HG03354 (cell line): ENCODE data around the gene GTF2H4.
A peak's percentile ranks its signal among the peaks of the same experiment; 100 is the strongest.
"Not testable (repeated sequence)": the region's sequence is repeated elsewhere in the genome, so short reads cannot be mapped to it uniquely, and the experiment has no call there.

Source experiments
- ATAC-seq: cut with Tn5 transposase; IDR thresholded peaks from one replicate; pipeline ENCODE4 v1.9.1; 2021; ENCODE audit warnings: mild to moderate bottlenecking; ENCODE audit not compliant: unreplicated experiment, poor library complexity, severe bottlenecking

GTF2H4 gene

DNA sequence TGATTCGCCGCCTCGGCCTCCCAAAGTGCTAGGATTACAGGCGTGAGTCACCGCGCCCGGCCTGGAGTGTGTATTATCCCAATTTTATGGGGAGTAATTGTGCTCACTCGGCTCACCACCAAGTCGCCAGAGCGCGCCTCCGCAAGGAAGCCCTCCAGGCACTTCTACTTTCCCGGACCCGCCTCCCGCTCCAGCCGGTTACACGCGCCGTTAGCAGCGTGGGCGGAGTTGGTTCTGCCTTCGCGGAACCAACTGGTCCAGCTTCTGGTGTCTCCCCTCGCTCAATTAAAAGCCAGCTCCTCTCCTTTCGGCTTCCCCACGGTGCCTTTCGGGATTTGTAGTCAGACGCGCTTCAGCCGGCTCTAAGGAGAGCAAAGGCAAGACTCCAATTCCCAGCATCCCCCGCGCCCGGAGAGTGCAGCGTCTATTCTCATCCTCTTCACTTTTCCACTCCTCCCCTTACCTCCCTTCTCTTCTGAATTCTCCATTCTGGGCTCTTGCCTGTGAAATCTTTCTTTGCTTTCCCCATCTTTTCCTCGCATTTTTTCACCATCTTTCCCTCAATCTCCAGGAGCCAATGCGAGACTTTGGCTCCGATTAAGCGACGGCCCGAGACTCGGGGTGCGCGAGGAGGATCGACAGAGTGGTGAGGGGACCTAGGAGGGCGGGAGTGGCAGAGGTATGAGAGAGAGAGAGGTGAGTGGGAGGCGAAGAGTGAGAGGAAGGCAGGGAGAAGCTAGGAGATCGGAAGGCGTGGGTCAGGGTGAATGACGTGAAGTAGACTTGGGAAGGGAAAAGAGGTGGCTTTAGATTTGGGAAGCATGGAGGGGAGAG lies at the start of gene GTF2H4:
Gene GTF2H4, plus strand, starts transcription at position 450 of the 834 bp plus-strand sequence.
- peak; percentile 98 for ATAC-seq

DNA sequence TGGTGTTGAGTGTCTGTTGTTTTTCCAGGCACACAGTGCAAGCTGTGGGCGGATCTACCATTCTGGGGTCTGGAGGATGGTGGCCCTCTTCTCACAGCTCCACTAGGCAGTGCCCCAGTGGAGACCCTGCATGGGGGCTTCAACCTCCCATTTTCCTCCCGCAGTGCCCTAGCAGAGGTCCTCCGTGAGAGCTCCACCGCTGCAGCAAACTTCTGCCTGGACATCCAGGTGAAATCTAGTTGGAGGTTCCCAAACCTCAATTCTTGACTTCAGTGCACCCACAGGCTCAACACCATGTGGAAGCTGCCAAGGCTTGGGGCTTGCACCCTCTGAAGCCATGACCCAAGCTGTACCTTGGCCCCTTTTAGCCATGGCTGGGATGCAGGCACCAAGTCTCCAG lies 48.3 kb upstream of the GTF2H4 start:
- not testable (repeated sequence) for ATAC-seq

DNA sequence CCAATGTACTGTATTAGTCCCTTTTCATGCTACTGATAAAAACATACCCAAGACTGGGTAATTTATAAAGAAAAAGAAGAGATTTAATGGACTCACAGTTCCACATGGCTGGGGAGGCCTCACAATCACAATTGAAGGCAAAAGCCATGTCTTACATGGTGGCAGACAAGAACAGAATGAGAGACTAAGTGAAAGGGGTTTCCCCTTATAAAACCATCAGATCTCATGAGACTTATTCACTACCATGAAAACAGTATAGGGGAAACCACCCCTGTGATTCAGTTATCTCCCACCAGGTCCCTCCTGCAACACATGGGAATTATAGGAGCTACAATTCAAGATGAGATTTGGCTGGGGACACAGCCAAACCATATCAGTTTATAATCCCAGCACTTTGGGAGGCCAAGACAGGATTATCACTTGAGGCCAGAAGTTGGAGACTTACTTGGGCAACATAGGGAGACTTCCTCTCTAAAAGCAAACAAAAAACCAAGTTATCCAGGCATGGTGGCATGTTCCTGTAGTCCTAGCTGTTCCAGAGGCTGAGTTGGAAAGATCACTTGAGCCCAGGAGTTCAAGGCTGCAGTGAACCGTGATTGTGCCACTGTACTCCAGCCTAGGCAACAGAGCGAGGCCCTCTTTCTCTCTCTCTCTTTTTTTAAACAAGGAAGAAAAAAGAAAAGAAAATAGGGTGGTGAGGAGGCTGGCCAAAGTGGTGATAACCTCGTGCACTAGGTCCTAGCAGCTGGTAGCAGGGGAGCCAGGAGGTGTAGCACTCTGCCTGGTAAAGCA lies 46.6 kb upstream of the GTF2H4 start:
- no peak for ATAC-seq

DNA sequence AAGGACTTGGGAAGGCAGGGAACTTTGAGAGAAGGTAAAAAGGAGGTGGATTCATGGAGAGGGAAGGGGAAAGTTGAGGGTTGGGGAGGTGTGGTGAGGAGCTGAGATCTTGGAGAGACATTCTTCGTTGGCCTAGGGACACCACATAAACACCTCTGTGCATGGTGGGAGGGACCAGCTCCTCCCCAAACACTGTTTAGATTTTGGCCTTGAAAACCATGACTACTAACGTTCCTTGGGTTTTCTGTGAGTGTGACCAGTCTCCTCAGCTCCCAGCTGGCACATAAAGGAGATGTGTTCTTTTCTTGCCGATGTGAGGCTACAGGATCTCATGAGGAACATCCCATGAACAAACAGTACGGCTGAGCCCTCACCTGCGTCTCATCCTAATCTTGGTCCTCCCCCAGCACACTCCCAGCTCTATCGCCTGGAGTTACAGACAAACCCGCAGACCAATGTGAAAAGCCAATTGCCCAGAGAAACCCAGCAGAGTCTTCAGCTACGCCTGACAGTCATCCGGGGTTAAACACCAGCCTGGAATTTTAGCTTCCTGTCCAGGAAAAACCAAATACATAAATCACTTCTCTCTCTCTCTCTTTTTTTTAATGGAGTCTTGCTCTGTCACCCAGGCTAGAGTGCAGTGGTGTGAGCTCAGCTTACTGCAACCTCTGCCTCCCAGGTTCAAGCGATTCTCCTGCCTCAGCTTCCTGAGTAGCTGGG lies 45.7 kb upstream of the GTF2H4 start:
- ATAC-seq: no peak

DNA sequence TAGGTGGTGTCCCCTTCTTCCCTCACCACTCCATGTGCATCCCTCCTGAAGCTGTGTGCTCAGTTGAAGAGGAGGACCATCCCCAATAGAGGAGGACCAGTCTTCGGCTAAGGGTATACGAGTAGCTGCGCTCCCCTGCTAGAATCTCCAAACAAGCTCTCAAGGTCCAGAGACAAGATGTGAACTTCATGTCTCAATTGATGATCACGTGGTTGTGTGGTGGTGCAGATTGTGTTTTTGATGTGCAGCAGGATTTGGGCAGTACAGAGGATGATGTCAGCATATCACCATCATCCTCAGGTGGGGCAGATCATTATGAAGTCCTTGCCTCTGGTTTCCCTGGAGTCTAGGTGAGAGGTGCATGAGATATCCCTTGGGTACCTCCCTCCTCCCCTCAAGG lies 43.7 kb upstream of the GTF2H4 start:
- ATAC-seq: no peak

DNA sequence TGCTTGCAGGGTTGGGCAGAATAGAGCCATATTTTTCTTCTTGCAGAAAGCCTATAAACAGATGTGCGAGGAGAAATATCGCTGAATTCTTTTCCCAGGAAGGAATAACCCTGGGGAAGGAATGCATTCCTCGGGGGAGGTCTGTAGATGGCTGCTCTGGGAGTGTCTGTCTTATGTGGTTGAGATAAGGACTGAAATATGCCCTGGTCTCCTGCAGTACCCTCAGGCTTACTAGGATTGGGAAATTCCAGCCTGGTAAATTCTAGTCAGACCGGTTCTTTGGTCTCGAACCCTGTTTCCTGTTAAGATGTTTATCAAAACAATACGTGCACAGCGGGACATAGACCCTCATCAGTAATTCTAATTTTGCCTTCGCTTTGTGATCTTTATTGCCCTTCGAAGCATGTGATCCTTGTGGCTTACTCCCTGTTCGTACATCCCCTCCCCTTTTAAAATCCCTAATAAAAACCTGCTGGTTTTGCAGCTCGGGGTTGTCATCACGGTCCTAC lies 38.7 kb upstream of the GTF2H4 start:
- not testable (repeated sequence) for ATAC-seq

DNA sequence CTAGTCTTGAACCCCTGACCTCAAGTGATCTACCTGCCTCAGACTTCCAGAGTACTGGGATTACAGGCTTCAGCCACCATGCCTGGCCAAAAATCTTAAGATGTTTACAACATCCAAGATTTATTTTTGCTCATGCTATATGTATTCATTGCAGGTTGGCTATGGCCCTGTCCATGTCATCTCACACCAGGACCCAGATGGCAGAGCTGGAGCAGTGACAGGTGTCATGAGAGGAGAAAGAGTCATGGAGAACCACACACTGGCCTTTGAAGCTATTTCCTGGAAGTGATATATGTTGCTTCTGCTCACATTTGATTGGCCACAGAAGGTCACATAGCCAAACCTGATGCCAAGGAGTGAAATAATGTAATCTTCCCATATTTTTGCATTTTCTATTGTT lies 37.5 kb upstream of the GTF2H4 start:
- ATAC-seq: no peak

DNA sequence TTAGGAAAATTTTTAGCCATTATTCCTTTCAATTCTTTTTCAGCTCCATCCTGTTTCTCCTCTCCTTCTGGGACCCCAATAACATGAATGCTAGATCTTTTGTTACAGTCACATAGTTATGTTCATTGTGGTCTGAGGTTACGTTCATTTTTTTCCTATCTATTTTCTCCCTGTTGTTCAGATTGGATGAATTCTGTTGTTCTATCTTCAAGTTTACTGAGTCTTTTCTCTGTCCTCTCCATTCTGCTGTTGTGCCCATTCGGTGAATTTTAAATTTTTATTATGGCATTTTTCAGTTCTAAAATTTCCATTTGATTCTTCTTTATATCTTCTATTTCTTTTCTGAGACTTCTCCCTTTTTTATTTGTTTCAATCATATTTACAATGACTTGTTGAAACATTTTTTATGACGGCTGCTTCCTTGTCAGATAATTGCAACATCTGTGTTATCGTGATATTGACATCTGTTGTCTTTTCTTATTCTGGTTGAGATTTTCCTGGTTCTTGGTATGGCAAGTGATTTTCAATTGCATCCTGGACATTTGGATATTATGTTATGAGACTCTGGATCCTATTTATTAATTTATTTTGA lies 36.3 kb upstream of the GTF2H4 start:
- no peak for ATAC-seq

DNA sequence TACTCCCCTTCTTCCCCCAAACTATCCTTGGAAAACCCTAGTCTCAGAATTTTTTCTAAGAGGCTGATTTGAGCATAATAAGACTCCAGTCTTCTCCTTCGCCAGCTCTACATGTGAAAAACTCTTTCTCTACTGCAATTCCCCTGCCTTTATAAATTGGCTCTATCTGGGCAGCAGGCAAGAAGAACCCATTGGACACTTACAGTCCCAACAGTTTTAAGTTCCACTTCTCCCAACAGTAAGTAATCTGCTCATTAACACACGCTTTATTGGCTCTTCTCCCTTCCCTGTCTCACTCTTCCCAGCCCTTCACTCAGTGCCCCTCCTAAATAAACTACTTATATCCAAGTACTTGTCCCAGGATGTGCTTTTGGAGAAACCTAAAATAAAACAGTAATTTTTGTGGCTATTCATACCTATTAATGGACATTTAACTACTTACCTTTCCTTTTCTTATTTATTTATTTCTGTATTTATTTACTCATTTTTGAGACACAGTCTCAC lies 34.8 kb upstream of the GTF2H4 start:
- no peak for ATAC-seq

DNA sequence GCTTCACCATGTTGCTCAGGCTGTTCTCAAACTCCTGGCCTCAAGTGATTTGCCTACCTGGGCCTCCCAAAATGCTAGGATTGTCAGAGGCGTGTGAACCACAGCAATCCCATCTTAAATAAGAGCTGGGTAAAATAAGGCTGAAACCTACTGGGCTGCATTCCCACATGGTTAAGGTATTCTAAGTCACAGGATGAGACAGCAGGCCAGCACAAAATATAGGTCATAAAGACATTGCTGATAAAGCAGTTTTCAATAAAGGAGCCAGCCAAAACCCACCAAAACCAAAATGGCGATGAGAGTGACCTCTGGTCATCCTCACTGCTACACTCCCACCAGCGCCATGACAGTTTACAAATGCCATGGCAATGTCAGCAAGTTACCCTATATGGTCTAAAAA lies 34.2 kb upstream of the GTF2H4 start:
- ATAC-seq: not testable (repeated sequence)

DNA sequence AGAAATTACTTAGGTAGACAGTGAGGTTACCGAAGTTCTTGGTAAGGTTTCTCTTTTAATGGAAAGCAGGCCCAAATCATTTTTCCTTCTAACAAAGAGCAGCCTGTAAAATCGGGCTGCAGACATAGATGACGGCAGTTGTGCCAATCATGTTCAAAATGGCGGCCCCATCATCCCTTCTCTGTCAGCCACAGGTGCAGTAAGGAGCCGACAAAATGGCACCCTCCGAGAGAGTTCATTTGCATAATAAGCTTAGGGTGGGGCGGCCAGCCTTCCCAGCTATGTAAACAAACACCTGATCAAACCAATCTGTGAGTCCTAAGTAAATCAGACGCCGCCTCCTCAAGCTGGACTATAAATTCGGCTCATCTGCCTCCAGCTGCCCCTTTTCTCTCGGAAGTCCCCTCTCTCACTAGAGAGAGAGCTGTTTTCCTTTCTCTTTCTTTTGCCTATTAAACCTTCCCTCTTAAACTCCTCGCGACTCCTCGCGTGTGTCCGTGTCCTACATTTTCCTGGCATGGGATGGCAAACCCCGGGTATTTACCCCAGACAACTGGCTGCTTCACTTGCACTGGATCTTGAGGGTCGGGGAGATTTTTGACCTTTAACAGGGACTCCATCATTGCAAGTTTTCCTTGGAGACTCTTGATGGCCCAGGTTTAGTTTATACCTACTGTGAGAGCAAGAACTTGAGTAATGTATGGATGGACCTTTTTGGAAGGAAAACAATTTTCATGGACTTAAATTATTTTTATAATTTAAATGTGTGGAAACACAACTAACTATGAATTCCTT lies 32.6 kb upstream of the GTF2H4 start:
- no peak for ATAC-seq

DNA sequence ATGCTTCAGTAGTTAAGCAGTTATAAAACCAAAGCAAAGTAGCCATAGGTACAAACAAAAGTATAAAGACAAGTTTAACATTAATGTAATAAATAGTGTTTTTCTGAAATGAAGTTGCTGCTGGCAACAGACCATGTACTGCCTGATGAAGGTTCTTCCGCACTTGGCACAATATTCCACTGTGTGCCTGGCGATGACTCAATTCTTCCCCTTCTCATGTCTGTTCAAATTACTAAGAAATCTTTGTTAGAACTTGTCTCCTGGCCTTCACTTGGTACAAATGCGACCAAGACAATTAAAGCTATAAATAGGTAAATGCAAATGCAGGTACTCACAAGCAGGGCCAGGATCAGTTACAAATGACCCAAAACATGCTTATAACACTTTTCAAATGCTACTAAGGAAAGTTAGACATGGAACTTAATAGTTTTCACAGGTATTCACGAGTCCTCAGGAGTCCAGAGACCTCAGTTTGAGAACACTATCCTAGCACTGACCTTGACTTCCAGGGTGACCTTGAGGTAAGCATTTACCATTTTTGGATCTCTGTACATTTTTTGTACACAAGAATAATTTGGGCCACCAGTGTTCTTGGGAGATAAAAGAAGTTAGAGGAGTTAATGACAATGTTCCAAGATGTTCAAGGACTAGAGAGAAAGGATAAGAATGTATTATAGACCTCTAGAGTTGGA lies 31.8 kb upstream of the GTF2H4 start:
- no peak for ATAC-seq

DNA sequence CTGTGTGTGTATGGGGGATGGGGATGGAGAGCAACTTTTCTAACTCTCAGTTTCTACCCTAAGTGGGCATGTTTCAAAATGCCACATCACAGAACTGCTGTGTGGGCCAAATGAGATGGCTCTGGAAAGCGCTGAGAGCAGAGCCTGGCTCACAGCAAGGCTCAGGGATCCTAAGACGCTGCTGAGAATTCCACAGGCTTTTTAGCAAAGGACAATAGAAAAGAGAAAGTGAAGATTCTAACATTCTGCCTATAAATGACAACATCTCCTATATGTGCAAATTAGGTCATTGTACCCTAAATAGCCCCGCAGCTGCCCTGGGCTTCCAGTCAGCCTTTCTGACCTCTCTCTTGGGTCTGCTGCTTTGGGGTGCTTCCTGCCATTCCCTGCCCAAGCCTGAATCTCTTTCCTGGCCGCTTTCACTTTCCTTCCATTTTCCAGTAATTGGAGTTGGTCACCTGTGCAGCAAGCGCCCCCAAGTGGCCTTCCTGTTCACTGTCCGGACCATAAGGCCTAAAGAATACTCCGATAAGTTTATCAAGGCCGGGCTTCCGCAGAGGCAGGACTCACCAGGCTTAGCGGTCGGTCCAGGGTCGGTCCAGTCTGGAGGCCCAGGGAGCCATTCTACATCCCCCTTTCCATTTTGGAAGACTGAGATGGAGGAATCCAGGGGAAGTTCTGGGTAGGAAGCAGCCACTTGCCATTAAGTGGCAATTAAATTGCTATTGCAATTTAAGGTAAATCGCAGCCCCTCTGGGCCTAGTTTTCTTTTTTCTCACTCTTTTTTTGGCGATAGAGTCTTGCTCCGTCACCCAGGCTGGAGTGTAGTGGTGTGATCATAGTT lies 30.4 kb upstream of the GTF2H4 start:
- ATAC-seq: no peak

DNA sequence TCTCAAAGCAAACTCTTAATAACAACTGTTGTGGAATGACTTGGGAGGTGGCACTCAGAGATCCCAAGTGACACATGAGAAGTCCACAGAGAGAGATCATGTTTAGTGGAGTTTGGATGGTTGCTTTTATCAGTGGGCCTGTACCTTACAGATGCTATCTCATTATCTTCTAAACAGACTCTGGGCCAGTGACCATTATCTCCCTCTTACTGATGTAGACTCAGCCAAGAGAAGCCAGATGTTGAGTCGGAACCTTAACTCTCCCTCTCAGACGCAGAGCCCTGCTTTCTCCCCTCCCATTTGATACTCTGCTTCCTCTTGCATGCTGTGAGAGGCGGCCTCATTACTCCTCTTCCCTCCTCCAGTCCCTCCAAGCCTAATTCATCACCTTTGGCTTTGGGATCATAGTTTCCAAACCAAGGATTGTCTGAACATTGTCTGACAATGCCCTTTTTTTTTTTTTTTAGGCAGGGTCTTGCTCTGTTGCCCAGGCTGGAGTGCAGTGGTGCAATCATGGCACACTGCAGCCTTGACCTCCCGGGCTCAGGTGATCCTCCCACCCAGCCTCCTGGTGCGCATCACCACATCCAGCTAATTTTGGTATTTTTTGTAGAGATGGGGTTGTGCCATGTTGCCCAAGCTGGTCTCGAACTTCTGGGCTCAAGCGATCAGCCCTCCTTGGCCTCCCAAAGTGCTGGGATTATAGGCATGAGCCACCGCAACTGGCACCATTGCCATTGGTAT lies 28.2 kb upstream of the GTF2H4 start:
- ATAC-seq: no peak

DNA sequence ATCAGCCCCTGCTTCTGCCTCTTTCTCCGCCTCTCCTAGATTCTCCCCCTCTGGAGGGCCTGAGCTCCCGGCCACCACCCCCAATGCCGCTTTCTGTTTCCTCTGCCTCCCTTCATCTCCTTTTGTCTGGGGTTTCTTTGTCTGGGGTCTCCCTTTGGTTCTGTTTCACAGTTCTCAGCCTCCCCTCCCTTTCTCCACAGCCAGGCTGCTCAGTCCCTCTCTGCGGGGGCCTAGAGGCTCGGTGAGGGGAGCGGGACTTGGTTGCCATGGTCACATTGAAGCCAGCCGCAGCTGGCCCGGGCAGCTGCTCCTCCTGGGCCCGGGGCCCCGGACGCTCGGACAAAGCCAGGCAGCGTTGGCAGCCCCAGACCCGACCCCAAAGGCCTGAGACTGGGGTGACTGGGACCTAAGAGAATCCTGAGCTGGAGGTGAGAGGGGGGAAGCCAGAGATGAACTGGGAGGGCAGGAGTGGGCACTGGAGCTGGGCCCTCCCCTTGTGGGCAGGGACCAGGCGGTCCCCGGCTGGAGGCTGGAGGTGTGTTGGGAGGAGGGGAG lies 27.2 kb upstream of the GTF2H4 start:
- ATAC-seq: no peak

DNA sequence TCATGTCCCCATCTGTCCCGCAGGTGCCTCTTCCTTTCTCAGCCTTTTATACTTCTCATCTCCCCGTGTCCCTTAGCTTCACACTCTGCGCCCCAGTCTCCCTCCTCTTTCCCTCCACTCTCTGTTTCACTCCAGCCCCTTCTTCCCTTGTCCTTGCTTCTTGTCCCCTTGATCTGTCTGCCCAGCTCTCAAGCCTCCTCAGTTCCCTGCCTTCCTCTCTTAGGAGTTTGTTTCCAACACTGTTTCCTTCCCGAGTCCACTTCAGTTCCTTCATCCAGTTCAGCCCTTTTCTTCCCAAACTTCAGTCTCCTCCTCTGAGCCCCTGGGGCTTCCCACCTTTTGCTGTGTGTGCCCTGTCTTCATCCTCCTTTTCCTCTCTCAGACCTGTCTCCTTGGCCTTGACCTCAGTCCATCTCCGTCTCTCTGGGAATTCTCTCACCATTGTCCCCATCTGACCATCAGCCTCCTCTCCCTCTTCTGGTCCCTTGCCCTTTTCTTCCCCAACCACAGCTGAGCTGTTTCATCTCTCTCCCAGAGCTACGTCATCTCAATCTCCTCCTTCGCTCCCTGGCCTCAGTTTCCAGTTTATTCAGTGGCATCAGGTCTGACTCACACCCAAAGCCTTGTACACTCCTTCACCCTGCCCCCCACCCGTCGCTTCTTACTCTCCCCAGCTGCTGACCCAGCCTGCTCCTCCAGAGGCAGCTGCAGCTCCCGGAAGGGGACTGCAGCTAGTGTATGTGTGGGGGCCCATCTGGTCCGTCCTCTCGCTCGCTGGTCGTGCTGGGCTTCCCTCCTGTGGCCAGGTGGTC lies 26.4 kb upstream of the GTF2H4 start:
- ATAC-seq: no peak
